HL-60 (cell line): ENCODE data around the gene CETN3.

Experiments used
- CTCF ChIP-seq: IDR thresholded peaks from one replicate; pipeline ENCODE4 v1.5.1; 2011; ENCODE audit warnings: low read length, control low read depth, inconsistent platforms; ENCODE audit not compliant: insufficient read depth
- POLR2AphosphoS5 ChIP-seq: IDR thresholded peaks from 2 replicates; pipeline ENCODE4 v1.6.1; 2012; ENCODE audit warnings: low read depth
- TF ChIP-seq, protein P1 (sequence below): IDR thresholded peaks from 2 replicates; pipeline ENCODE4 v1.6.1; 2012; ENCODE audit warnings: low read depth; ENCODE audit not compliant: insufficient replicate concordance

DNA sequence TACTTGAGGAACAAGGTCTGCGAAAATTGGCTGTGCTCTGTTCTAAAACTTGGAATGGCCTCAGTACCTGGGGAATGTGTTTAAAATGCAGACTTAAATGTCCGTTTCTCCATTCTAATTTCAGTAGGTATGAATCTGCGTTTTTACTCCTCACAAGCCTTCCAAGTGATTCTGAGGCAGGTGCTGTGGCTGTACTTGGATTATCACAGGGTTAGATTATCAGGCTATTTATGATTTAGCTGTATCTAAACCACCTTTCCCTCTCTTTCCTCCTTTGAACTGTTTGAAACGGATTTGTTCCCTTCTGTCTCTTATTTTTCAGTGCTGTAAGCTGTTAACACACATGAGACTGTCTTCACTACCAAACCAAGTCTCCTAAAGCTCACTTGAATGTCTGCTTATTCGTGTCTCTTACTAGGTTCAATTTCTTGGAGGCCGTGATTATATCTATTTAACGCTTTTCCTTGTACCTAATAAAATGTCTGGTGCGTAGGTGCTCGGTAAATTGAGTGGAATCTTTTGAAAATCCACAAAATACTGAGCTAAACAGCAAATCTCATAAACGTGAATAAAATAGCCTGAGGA is 714 bp upstream of the CETN3 start:
- TF ChIP-seq CTCF (no peak), POLR2AphosphoS5 (no peak)
- TF ChIP-seq, protein P1, sequence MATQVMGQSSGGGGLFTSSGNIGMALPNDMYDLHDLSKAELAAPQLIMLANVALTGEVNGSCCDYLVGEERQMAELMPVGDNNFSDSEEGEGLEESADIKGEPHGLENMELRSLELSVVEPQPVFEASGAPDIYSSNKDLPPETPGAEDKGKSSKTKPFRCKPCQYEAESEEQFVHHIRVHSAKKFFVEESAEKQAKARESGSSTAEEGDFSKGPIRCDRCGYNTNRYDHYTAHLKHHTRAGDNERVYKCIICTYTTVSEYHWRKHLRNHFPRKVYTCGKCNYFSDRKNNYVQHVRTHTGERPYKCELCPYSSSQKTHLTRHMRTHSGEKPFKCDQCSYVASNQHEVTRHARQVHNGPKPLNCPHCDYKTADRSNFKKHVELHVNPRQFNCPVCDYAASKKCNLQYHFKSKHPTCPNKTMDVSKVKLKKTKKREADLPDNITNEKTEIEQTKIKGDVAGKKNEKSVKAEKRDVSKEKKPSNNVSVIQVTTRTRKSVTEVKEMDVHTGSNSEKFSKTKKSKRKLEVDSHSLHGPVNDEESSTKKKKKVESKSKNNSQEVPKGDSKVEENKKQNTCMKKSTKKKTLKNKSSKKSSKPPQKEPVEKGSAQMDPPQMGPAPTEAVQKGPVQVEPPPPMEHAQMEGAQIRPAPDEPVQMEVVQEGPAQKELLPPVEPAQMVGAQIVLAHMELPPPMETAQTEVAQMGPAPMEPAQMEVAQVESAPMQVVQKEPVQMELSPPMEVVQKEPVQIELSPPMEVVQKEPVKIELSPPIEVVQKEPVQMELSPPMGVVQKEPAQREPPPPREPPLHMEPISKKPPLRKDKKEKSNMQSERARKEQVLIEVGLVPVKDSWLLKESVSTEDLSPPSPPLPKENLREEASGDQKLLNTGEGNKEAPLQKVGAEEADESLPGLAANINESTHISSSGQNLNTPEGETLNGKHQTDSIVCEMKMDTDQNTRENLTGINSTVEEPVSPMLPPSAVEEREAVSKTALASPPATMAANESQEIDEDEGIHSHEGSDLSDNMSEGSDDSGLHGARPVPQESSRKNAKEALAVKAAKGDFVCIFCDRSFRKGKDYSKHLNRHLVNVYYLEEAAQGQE: peak; percentile 26
